ENCODE results near the gene NTF3.

NTF3 gene

GRCh38 chr12:5473076-5473782 is 41.3 kb downstream of the NTF3 start:
- DNase-seq (ENCODE audit: low read depth), result no peak
- TF ChIP-seq POLR2A (IDR thresholded peaks at IDR 0.05; ENCODE audit: extremely low read depth, insufficient read length), result no peak
- H3K4me3 ChIP-seq (ENCODE audit: low read depth, low read length), result no peak overlapping the region

DNA sequence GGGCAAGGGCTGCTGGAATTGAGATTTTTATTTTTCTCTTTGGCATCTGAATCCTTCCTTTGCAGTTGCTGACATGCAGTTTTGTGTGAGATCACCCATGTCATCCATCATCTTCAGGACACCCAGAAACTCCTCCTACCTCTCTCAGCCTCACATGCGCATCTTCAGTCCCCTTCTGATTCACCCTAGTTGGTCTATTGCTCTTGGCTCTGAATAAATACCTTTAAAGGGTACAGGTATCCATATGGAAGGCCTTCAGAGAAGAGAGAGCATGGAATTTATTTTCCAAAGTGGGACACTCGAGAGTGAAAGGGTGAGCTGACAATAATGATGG is 41.8 kb downstream of the NTF3 start:
- H3K4me3 ChIP-seq (ENCODE audit: low read depth, low read length), result no peak overlapping the region
- DNase-seq (ENCODE audit: low read depth), result no peak
- TF ChIP-seq MAX (IDR thresholded peaks at IDR 0.05; ENCODE audit: low read depth, low read length) (no peak), MYC (IDR thresholded peaks at IDR 0.05; ENCODE audit: low read depth, low read length) (no peak), POLR2A (IDR thresholded peaks at IDR 0.05; ENCODE audit: extremely low read depth, insufficient read length) (no peak), CTCF (IDR thresholded peaks at IDR 0.05; ENCODE audit: low read depth, low read length) (no peak)

GRCh38 chr12:5476356-5476755 is 44.4 kb downstream of the NTF3 start:
- no peak overlapping the region for H3K4me3 ChIP-seq (ENCODE audit: low read depth, low read length)
- no peak for DNase-seq (ENCODE audit: low read depth)
- no peak for TF ChIP-seq CTCF (IDR thresholded peaks at IDR 0.05; ENCODE audit: low read depth, low read length)
- no peak for TF ChIP-seq MYC (IDR thresholded peaks at IDR 0.05; ENCODE audit: low read depth, low read length)
- no peak for TF ChIP-seq POLR2A (IDR thresholded peaks at IDR 0.05; ENCODE audit: extremely low read depth, insufficient read length)
- no peak for TF ChIP-seq MAX (IDR thresholded peaks at IDR 0.05; ENCODE audit: low read depth, low read length)

DNA sequence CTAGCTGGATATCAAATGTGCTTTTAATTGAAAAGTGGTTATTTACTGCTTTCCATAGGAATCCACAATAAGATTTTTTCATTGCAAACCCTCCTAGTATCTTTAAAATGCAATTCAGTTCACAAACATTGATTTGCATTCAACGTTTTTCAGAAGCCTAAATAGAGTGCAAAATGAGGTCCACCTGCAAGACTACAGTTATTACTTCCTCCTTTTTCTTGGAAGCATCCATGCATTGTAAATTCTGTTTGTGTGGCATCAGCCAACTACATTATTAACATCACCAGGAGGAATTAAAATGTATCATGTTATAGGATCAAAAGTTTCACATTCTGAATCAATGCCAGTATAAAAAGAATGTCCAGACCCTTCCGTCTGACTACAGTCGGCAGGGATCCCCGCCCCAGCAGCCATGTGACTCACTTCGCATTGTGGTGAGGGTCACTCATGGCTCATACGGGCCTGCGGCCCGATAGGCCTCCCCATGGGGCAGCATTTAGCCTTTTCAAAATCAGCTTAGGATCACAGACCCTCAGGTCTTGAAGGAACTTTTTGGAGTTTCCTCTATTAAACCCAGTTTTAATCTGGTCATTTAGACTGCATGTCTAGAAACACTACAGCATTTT is 46.3 kb downstream of the NTF3 start:
- H3K4me3 ChIP-seq (ENCODE audit: low read depth, low read length), result no peak overlapping the region
- no peak for TF ChIP-seq MYC (IDR thresholded peaks at IDR 0.05; ENCODE audit: low read depth, low read length)
- no peak for TF ChIP-seq MAX (IDR thresholded peaks at IDR 0.05; ENCODE audit: low read depth, low read length)
- TF ChIP-seq CTCF (IDR thresholded peaks at IDR 0.05; ENCODE audit: low read depth, low read length), result no peak
- TF ChIP-seq POLR2A (IDR thresholded peaks at IDR 0.05; ENCODE audit: extremely low read depth, insufficient read length), result no peak
- no peak for DNase-seq (ENCODE audit: low read depth)

GRCh38 chr12:5479761-5480160 is 47.9 kb downstream of the NTF3 start:
- DNase-seq (ENCODE audit: low read depth), result no peak
- TF ChIP-seq MAX (IDR thresholded peaks at IDR 0.05; ENCODE audit: low read depth, low read length) (no peak), MYC (IDR thresholded peaks at IDR 0.05; ENCODE audit: low read depth, low read length) (no peak), CTCF (IDR thresholded peaks at IDR 0.05; ENCODE audit: low read depth, low read length) (no peak), POLR2A (IDR thresholded peaks at IDR 0.05; ENCODE audit: extremely low read depth, insufficient read length) (no peak)
- H3K4me3 ChIP-seq (ENCODE audit: low read depth, low read length), result no peak overlapping the region

GRCh38 chr12:5480218-5480937 is 48.5 kb downstream of the NTF3 start:
- TF ChIP-seq CTCF (IDR thresholded peaks at IDR 0.05; ENCODE audit: low read depth, low read length) (no peak), MYC (IDR thresholded peaks at IDR 0.05; ENCODE audit: low read depth, low read length) (no peak), POLR2A (IDR thresholded peaks at IDR 0.05; ENCODE audit: extremely low read depth, insufficient read length) (no peak), MAX (IDR thresholded peaks at IDR 0.05; ENCODE audit: low read depth, low read length) (no peak)
- no peak overlapping the region for H3K4me3 ChIP-seq (ENCODE audit: low read depth, low read length)
- DNase-seq (ENCODE audit: low read depth), result no peak

Measured in NB4 (cell line).